DND-41 (cell line): Measurements from ENCODE around the gene SGMS1.

ENCODE experiments used
- EZH2 ChIP-seq: IDR thresholded peaks from 3 replicates; pipeline ENCODE4 v1.6.1; 2012; ENCODE audit warnings: borderline replicate concordance, low read depth, mild to moderate bottlenecking, moderate library complexity, low read length, inconsistent platforms; ENCODE audit not compliant: severe bottlenecking
- TF ChIP-seq, protein P1 (sequence below): IDR thresholded peaks from 2 replicates; pipeline ENCODE4 v1.5.1; 2012; ENCODE audit warnings: borderline replicate concordance, low read length, moderate library complexity, mild to moderate bottlenecking; ENCODE audit not compliant: poor library complexity, severe bottlenecking; ENCODE audit errors: extremely low read depth

- TF ChIP-seq, protein P1, sequence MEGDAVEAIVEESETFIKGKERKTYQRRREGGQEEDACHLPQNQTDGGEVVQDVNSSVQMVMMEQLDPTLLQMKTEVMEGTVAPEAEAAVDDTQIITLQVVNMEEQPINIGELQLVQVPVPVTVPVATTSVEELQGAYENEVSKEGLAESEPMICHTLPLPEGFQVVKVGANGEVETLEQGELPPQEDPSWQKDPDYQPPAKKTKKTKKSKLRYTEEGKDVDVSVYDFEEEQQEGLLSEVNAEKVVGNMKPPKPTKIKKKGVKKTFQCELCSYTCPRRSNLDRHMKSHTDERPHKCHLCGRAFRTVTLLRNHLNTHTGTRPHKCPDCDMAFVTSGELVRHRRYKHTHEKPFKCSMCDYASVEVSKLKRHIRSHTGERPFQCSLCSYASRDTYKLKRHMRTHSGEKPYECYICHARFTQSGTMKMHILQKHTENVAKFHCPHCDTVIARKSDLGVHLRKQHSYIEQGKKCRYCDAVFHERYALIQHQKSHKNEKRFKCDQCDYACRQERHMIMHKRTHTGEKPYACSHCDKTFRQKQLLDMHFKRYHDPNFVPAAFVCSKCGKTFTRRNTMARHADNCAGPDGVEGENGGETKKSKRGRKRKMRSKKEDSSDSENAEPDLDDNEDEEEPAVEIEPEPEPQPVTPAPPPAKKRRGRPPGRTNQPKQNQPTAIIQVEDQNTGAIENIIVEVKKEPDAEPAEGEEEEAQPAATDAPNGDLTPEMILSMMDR: no peak
- TF ChIP-seq EZH2: no peak
Measured at GRCh38 chr10:50312464-50313437, 311.0 kb downstream of the SGMS1 start.
